NCI-H1092 treated with DMSO at 0.1 percent for 48 hours (cell line): ENCODE measurements around the gene OCIAD1.
"Not testable (repeated sequence)": the region's sequence is repeated elsewhere in the genome, so short reads cannot be mapped to it uniquely, and the experiment has no call there.

Experiments used
- DNase-seq: peaks from one replicate; lab custom pipeline; 2025; lab: John Stamatoyannopoulos, UW

Gene OCIAD1, protein sequence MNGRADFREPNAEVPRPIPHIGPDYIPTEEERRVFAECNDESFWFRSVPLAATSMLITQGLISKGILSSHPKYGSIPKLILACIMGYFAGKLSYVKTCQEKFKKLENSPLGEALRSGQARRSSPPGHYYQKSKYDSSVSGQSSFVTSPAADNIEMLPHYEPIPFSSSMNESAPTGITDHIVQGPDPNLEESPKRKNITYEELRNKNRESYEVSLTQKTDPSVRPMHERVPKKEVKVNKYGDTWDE

DNA sequence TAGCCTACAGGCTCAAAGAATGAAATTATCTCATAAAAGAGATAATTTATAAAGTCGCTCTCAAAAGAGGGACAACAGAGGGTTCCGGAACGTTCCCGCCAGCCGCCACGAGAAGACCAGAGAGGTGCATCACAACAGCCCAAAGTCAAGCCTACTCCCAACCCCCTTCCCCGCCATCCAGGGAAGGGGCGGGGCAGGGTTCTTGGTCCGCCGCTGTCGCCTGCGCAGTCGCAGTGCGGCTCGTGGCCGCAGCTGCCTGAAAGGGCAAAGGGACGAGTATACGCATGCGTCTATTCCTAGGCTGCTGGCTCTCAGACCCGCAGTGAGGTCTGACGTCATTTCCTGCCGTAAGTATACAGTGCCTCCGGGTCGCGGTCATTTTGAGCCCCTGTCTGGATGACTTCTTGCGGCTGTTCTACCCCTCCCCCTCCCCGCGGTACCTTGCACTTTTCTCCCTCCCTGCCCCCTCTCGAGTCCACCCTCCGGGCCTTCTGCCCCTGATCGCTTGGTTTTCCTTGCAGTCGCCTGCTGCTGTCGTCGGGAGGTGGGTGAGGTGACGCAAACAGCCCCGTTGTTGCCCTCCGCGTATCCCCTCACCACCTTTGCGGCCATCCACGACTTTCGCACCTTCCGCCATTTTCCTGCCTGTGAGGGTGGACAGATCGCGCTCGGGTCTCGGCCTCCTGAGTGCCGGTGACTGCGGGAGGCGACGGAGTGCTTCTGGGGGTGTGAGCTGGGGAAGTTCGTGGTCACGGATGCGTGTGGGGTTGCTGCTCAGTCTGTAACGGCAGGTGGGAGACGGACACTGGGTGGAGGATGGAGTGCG is at the start of gene OCIAD1:
Gene OCIAD1, plus strand, starts transcription at position 383 of the 826 bp plus-strand sequence. CDS start 1,537 bp downstream, outside the sequence.
- peak; percentile 99 for DNase-seq

- DNase-seq = no peak
These were observed 48.9 kb upstream of the OCIAD1 start for GRCh38 chr4:48781968-48782367.

- no peak for DNase-seq
These were observed 45.6 kb upstream of the OCIAD1 start for GRCh38 chr4:48785302-48785701.

GRCh38 chr4:48786549-48786948 is 44.3 kb upstream of the OCIAD1 start:
- DNase-seq = no peak

- DNase-seq = no peak
These were observed 43.8 kb upstream of the OCIAD1 start for GRCh38 chr4:48787056-48787455.

- no peak for DNase-seq
These were observed 40.3 kb upstream of the OCIAD1 start for GRCh38 chr4:48790561-48790960.

DNA sequence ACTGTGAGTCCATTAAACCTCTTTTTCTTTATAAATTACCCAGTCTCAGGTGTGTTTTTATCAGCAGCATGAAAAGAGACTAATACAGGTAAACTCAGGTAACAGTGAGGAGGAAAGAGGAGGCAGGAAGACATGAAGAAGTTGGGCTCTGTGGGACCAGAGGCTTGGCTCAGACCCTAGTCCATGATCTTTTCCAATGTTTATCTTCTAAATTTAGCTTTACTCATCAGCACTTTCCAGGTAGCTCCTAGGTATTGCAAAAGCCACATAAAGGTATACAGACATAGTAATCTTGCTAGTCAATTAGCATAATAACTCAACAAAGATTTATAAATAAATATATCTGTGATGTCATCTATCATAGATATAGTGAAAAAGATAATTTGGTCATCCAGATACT is 39.6 kb upstream of the OCIAD1 start:
- no peak for DNase-seq

GRCh38 chr4:48792348-48793006 is 38.4 kb upstream of the OCIAD1 start:
- no peak for DNase-seq

- DNase-seq = no peak
These were observed 35.8 kb upstream of the OCIAD1 start for GRCh38 chr4:48795108-48795507.

DNA sequence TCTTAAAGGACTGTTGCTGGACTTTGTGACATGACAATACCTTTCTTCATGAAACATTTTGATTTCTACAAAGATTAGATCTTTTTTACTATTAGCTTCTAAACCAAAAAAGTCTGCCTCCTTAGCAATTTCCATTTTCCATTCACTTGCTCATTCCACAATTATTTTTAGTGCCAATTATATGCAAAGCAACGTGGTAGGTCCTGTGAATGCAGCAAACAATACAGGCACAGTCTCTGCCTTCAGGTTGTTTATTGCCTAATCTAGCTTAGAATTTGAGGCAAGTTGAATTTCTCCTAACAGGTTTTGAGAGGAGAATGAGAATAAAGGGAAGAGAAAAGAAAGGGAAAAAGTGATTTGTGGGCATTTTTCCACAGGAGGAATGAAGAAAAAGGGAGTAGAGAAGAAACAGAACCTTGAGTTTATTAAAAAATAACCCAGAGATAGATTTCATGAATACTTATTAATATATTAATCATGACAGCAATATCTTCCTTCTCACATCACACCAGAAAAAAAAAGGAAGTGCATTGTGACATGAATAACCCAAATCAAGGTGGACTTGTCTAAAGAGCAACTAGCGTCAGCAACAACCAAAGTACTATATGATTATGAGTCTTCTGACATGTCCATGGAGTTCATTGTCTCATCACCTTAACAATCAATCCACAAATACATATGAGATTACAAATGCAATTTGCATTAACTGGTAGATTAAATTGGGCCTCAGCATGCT is 34.5 kb upstream of the OCIAD1 start:
- no peak for DNase-seq

- no peak for DNase-seq
These were observed 33.8 kb upstream of the OCIAD1 start for GRCh38 chr4:48796927-48797679.

DNA sequence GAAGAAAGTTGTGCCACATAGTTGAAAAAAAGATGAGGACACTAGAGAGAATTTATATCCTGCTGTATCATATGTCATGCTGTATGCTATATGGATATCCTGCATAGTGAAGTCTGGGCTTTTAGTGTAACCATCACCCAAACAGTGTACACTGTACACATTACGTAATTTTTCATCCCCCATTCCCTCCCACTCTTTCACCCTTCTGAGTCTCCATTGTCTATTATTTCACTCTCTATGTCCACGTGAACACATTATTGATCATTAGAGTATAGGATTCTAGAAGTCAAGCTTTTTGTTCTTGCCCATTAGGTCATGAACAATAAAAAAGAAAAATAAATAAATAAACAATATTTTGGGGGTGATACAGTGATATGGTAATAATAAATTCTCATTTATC is 32.8 kb upstream of the OCIAD1 start:
- DNase-seq = no peak

DNA sequence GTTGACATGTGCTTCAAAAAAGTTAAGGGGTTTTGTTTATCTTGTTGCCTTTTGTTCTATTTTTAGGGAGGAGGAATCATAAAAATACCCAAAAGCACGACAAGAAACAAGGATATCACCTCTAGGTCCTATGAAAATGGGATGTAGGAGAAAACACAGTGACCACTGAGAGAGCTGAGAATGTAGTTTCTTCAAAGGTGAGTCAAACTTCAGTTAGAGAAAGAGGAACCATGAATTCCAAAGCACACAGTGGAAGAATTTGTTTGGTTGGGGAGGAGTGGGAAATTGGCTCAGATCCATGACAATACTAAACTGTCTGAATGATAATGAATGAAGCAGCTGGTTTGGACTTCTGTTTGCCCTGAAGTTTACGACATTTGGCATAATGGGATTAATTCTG is 31.7 kb upstream of the OCIAD1 start:
- no peak for DNase-seq

GRCh38 chr4:48800155-48800554 is 30.7 kb upstream of the OCIAD1 start:
- not testable (repeated sequence) for DNase-seq

- no peak for DNase-seq
These were observed 29.7 kb upstream of the OCIAD1 start for GRCh38 chr4:48801016-48801715.

GRCh38 chr4:48804584-48805301 is 26.1 kb upstream of the OCIAD1 start:
- no peak for DNase-seq

GRCh38 chr4:48812866-48813265 is 18.0 kb upstream of the OCIAD1 start:
- DNase-seq = no peak

- DNase-seq = peak; percentile 42
These were observed 16.9 kb upstream of the OCIAD1 start for GRCh38 chr4:48813964-48814363.

DNA sequence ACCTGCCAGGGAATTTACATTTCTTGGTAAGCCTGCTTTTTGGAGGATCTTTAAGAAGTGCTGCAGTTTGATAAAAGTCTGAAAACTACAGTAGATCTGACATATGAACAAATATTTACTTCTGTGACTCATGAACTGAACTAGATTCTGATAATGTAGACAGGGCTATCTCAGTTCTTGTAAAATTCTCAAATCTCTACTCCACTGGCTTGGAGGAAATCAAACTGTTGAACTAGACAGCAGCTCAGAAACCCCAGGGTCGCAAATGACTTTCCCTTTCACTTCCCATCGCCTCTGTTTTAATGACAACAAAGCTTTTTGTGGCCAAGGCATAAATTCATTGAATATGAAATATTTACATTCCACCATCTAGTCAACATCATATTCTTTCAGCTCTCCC is 15.4 kb upstream of the OCIAD1 start:
- no peak for DNase-seq

DNA sequence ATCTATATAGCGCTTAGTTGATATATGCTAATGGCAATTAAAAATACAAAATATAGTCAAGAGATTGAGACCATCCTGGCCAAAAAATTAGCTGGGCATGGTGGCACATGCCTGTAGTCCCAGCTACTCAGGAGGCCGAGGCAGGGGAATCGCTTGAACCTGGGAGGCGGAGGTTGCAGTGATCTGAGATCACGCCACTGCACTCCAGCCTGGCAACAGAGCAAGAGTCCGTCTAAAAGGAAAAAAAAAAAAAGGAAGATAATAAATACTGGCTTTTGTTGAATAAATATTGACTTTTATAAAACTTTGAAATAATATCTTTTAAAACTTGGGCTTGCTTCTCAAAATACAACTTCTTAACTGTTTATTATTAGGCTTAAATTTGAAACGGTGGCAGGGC is 14.6 kb upstream of the OCIAD1 start:
- not testable (repeated sequence) for DNase-seq
